ENCODE data around the gene SHE. TPM values are rescaled to one million over a fixed set of nuclear protein-coding genes. Genes with fewer than 3 reads are reported as not detected.

Gene SHE
- total RNA-seq, 1 donor from 2014 or later = 0.04 TPM

DNA sequence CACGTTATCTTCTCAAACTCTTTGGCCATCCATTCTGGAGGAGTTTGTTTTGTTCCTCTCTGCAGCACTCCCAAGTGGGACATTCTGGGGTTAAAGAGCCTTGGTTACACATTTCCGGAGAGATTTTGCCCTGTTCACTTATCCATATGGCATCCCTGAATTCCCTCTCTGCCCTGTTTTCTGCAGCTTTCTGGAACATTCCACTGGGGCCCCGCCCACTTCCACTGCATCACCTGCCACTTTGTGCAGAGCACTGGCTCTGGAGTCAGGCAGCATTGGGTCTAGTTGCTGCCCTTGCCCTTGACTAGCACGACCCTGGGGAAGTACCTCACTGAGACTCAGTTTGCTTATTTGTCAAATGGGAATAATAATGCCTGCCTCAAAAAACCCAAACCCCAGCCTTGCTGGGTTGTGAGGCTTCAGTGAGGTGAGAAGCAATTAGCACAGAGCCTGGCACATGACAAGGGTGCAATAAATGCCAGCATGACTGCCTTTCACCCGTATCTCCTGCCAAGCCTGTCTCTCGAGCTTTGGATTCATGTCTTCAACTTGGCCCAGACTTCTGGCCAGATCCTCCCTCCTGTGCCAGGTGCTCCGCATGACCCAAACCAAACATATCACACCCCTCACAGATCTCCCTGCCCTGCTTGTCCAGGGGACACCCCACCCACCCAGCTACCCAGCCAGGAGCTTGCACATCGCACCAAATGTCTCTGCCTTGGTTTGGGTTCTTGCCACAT is 58.8 kb downstream of the SHE start:
- H3K4me1 Mint-ChIP-seq = peaks cover 16% of the 10 kb centered on the region
- H3K27me3 Mint-ChIP-seq = no peaks in the 10 kb centered on the region
- TF ChIP-seq, protein P1, sequence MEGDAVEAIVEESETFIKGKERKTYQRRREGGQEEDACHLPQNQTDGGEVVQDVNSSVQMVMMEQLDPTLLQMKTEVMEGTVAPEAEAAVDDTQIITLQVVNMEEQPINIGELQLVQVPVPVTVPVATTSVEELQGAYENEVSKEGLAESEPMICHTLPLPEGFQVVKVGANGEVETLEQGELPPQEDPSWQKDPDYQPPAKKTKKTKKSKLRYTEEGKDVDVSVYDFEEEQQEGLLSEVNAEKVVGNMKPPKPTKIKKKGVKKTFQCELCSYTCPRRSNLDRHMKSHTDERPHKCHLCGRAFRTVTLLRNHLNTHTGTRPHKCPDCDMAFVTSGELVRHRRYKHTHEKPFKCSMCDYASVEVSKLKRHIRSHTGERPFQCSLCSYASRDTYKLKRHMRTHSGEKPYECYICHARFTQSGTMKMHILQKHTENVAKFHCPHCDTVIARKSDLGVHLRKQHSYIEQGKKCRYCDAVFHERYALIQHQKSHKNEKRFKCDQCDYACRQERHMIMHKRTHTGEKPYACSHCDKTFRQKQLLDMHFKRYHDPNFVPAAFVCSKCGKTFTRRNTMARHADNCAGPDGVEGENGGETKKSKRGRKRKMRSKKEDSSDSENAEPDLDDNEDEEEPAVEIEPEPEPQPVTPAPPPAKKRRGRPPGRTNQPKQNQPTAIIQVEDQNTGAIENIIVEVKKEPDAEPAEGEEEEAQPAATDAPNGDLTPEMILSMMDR (IDR thresholded peaks at IDR 0.05) = no peak
- H3K27ac Mint-ChIP-seq = no peak overlapping the region
- no peaks in the 10 kb centered on the region for H3K36me3 Mint-ChIP-seq (ENCODE audit: low read depth)
- ATAC-seq (ENCODE audit: low read depth) (no peak), DNase-seq (no peak)
- ChIA-PET POLR2A (no interaction called here), CTCF (no interaction called here)
- H3K9me3 Mint-ChIP-seq = no peaks in the 10 kb centered on the region
- H3K4me3 Mint-ChIP-seq = no peak overlapping the region
- intact Hi-C loops (cut with micrococcal nuclease) = loop anchor here (5.0 kb wide), 1 partner anchor 91 kb away; no protein-coding TSS in a partner anchor

DNA sequence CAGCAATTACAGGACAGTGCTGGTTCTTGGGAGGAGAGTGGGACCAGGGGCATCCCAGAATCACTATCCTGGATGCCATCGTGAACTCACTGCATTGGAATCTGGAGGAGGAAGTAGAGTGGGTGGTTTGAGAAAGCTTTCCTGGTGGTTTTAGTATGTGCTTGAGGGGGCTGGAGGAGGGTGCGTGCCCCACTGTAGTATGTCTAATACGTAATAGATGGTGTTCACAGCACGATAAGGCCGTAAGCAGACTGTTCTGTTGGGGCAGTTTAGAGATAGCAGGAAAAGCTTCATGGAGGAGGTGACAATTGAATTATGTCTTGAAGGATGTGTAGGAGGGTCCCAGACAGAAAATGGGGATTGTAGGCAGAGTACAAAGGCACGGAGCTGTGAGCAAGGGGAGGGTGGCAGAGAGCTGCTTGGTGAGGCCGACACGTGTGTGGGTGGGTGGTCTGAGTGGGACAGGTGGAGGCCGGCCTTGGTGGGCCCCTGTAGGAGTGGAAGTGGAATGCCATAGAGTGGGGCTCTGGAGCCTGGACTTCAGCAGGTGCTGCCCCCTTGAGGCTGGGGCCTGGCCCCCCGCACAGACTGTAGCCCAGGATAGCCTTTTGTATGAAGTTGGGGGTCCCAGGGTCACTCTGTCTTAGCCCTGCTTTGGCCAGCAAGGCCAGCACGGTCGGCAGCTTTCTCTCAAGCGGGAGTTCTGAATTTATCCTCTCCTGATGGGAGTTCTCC is 60.0 kb downstream of the SHE start:
- H3K4me3 Mint-ChIP-seq = no peak overlapping the region
- no peak for DNase-seq
- no peaks in the 10 kb centered on the region for H3K36me3 Mint-ChIP-seq (ENCODE audit: low read depth)
- POLR2A ChIA-PET = interaction anchor here (0.5 kb wide), 1 partner anchor 15 kb away, joined by 4 read pairs; no protein-coding TSS in a partner anchor
- no peaks in the 10 kb centered on the region for H3K27me3 Mint-ChIP-seq
- no peaks in the 10 kb centered on the region for H3K9me3 Mint-ChIP-seq
- no peak overlapping the region for H3K27ac Mint-ChIP-seq
- H3K4me1 Mint-ChIP-seq = peaks cover 16% of the 10 kb centered on the region
- no peak for ATAC-seq (ENCODE audit: low read depth)
- CTCF ChIA-PET = no interaction called here
- intact Hi-C loops (cut with micrococcal nuclease) = loop anchor here (5.0 kb wide), 1 partner anchor 90 kb away; no protein-coding TSS in a partner anchor
- TF ChIP-seq, protein P1 (IDR thresholded peaks at IDR 0.05) = no peak

DNA sequence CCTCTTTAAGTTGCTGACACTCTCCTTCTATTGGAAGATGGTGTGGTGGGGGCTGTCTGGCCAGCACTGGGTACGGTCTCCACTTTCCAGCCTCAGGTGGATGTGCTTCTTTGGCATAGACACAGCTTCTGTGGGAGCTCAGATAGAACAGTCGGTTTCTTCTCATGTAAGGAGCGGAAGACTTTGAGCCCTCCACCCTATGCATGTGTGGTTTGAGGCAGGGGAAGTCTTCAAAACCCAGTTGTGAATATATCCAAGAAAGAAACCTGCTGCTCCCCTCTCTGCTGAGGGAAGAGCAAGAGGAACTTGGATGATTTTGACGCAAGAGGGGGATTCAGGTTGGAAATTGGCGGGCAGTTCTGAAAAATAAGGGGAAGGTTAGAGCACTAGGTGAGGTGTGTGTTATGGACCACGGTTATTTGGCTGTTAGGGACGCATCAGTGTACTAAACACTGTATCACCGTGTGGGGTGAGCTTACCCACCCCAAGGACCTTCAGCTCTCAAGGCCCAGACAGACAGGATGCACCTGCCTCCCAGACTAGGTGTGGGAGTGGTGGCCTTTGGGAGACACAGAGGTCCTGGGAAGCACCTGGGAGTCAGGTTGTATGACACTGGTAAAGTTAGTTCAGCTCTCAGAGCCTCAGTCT is 60.8 kb downstream of the SHE start:
- no peak for ATAC-seq (ENCODE audit: low read depth)
- intact Hi-C loops (cut with micrococcal nuclease) = loop anchor here (5.0 kb wide), 1 partner anchor 89 kb away; no protein-coding TSS in a partner anchor
- H3K27me3 Mint-ChIP-seq = no peaks in the 10 kb centered on the region
- peaks cover 16% of the 10 kb centered on the region for H3K4me1 Mint-ChIP-seq
- DNase-seq = no peak
- no peaks in the 10 kb centered on the region for H3K9me3 Mint-ChIP-seq
- CTCF ChIA-PET = no interaction called here
- TF ChIP-seq, protein P1 (IDR thresholded peaks at IDR 0.05) = no peak
- POLR2A ChIA-PET = no interaction called here
- no peak overlapping the region for H3K4me3 Mint-ChIP-seq
- H3K36me3 Mint-ChIP-seq (ENCODE audit: low read depth) = no peaks in the 10 kb centered on the region
- H3K27ac Mint-ChIP-seq = no peak overlapping the region

DNA sequence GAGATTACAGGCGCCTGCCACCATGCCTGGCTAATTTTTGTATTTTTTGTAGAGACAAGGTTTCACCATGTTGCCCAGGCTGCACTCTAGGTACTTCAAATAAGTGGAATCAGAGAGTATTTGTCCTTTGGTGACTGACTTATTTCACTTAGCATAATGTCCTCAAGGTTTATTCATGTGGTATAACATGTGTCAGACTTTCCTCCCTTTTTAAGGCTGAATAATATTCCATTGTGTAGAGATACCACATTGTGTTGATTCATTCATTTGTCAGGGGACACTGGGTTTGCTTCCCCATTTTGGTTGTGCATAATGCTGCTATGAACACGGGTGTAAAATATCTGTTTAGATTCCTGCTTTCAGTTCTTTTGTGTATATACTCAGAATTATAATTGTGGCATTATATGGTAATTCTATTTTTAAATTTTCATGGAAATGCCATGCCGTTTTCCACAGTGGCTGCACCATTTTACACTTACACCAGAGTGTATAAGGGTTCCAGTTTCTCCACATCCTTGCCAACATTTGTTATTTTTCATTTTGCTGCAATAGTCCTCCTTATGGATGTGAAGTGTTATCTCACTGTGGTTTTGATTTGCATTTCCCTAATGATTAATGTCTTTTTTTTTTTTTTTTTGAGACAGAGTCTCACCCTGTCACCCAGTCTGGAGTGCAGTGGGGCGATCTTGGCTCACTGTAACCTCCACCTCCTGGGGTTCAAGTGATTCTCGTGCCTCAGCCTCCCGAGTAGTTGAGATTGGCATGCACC is 62.0 kb downstream of the SHE start:
- H3K4me1 Mint-ChIP-seq = peaks cover 16% of the 10 kb centered on the region
- POLR2A ChIA-PET = interaction anchor here (0.9 kb wide), 1 partner anchor 29 kb away, joined by 4 read pairs; no protein-coding TSS in a partner anchor
- no peaks in the 10 kb centered on the region for H3K9me3 Mint-ChIP-seq
- TF ChIP-seq, protein P1 (IDR thresholded peaks at IDR 0.05) = no peak
- no peaks in the 10 kb centered on the region for H3K27me3 Mint-ChIP-seq
- CTCF ChIA-PET = interaction anchor here (0.9 to 1.0 kb wide), 2 partner anchors 32 to 39 kb away, joined by 3 read pairs; no protein-coding TSS in a partner anchor
- ATAC-seq (ENCODE audit: low read depth) = peak; percentile 32
- peak overlapping the region; percentile 26 for H3K27ac Mint-ChIP-seq
- no peak for DNase-seq
- no peak overlapping the region for H3K4me3 Mint-ChIP-seq
- intact Hi-C loops (cut with micrococcal nuclease) = loop anchor here (5.0 kb wide), 1 partner anchor 88 kb away; no protein-coding TSS in a partner anchor
- H3K36me3 Mint-ChIP-seq (ENCODE audit: low read depth) = no peaks in the 10 kb centered on the region
